BE2C (cell line): ENCODE results near the gene SEMA7A.
A peak's percentile ranks its signal among the peaks of the same experiment; 100 is the strongest.

ENCODE experiments used
- DNase-seq: peaks from one replicate; pipeline ENCODE4 v3.0.0-alpha.2; 2020
- H3K27me3 ChIP-seq: fragments of 250-450 bp; sonication (Bioruptor Pico); 2 replicates; pipeline ENCODE4 v1.5.1; 2020; ENCODE audit warnings: mild to moderate bottlenecking
- H3K36me3 ChIP-seq: fragments of 250-450 bp; sonication (Bioruptor Pico); 2 replicates; pipeline ENCODE4 v1.5.1; 2020; ENCODE audit warnings: mild to moderate bottlenecking
- H3K4me1 ChIP-seq: fragments of 250-450 bp; sonication (Bioruptor Pico); 2 replicates; pipeline ENCODE4 v1.5.1; 2020
- H3K4me3 ChIP-seq: 2 replicates; pipeline ENCODE4 v1.5.1; 2011; ENCODE audit warnings: low read depth, low read length
- H3K9me3 ChIP-seq: fragments of 250-450 bp; sonication (Bioruptor Pico); 2 replicates; pipeline ENCODE4 v1.5.1; 2020
- CTCF ChIP-seq: IDR thresholded peaks from 2 replicates; pipeline ENCODE4 v1.5.1; 2012; ENCODE audit warnings: mild to moderate bottlenecking, low read depth, low read length

The SEMA7A gene

GRCh38 chr15:74432271-74432967, 1.3 kb downstream of the SEMA7A start:
- DNase-seq = no peak
- no peak for TF ChIP-seq CTCF
- peaks cover 3% of the 10 kb centered on the region for H3K4me1 ChIP-seq
- peaks cover 15% of the 10 kb centered on the region for H3K27me3 ChIP-seq
- peak overlapping the region; percentile 23; the same call in 1 of the 2 replicates for H3K4me3 ChIP-seq
- no peaks in the 10 kb centered on the region for H3K9me3 ChIP-seq
- no peaks in the 10 kb centered on the region for H3K36me3 ChIP-seq

- no peaks in the 10 kb centered on the region for H3K36me3 ChIP-seq
- H3K9me3 ChIP-seq = no peaks in the 10 kb centered on the region
- H3K4me1 ChIP-seq = peaks cover 3% of the 10 kb centered on the region
- H3K27me3 ChIP-seq = peaks cover 15% of the 10 kb centered on the region
- no peak overlapping the region for H3K4me3 ChIP-seq
- DNase-seq = no peak
- no peak for TF ChIP-seq CTCF
Measured at GRCh38 chr15:74431645-74432044, 2.1 kb downstream of the SEMA7A start.

- Histone ChIP-seq H3K27me3 (peaks cover 15% of the 10 kb centered on the region), H3K36me3 (no peaks in the 10 kb centered on the region), H3K4me3 (no peak overlapping the region), H3K9me3 (no peaks in the 10 kb centered on the region), H3K4me1 (peaks cover 3% of the 10 kb centered on the region)
- TF ChIP-seq CTCF = no peak
- DNase-seq = no peak
Measured at GRCh38 chr15:74431116-74431515, 2.6 kb downstream of the SEMA7A start.

GRCh38 chr15:74430510-74430951, 3.2 kb downstream of the SEMA7A start:
- Histone ChIP-seq H3K36me3 (no peaks in the 10 kb centered on the region), H3K9me3 (no peaks in the 10 kb centered on the region), H3K4me1 (peaks cover 3% of the 10 kb centered on the region), H3K27me3 (peaks cover 15% of the 10 kb centered on the region), H3K4me3 (no peak overlapping the region)
- no peak for TF ChIP-seq CTCF
- no peak for DNase-seq

GRCh38 chr15:74429781-74430400, 3.9 kb downstream of the SEMA7A start:
- no peak for DNase-seq
- Histone ChIP-seq H3K9me3 (no peaks in the 10 kb centered on the region), H3K4me1 (peaks cover 3% of the 10 kb centered on the region), H3K4me3 (no peak overlapping the region), H3K27me3 (peaks cover 15% of the 10 kb centered on the region), H3K36me3 (no peaks in the 10 kb centered on the region)
- TF ChIP-seq CTCF = no peak
